ENCODE measurements around the gene USP25.
A peak's percentile ranks its signal among the peaks of the same experiment; 100 is the strongest.
"Not testable (repeated sequence)": the region's sequence is repeated elsewhere in the genome, so short reads cannot be mapped to it uniquely, and the experiment has no call there.

The USP25 gene

GRCh38 chr21:15732290-15732995, 2.7 kb downstream of the USP25 start:
- Histone ChIP-seq H3K27ac (peak overlapping the region; percentile 69; the same call in 1 of the 2 replicates), H3K27me3 (ENCODE audit: insufficient read depth, low read depth) (no peaks in the 10 kb centered on the region), H3K4me2 (peak overlapping the region; percentile 96), H3K79me2 (ENCODE audit: insufficient read depth, low read depth) (peaks cover 69% of the 10 kb centered on the region), H2AFZ (ENCODE audit: low read depth) (no peak overlapping the region), H3K4me3 (IDR thresholded peaks at IDR 0.05; ENCODE audit: insufficient read depth, low read depth, low read length) (no peak overlapping the region), H3K4me1 (ENCODE audit: low read depth, poor library complexity, severe bottlenecking) (peaks cover 32% of the 10 kb centered on the region), H3K9ac (peak overlapping the region; percentile 74; the same call in 1 of the 2 replicates), H3K36me3 (ENCODE audit: insufficient read depth) (no peaks in the 10 kb centered on the region), H4K20me1 (ENCODE audit: insufficient read depth) (peaks cover 5% of the 10 kb centered on the region)
- TF ChIP-seq, protein P1, sequence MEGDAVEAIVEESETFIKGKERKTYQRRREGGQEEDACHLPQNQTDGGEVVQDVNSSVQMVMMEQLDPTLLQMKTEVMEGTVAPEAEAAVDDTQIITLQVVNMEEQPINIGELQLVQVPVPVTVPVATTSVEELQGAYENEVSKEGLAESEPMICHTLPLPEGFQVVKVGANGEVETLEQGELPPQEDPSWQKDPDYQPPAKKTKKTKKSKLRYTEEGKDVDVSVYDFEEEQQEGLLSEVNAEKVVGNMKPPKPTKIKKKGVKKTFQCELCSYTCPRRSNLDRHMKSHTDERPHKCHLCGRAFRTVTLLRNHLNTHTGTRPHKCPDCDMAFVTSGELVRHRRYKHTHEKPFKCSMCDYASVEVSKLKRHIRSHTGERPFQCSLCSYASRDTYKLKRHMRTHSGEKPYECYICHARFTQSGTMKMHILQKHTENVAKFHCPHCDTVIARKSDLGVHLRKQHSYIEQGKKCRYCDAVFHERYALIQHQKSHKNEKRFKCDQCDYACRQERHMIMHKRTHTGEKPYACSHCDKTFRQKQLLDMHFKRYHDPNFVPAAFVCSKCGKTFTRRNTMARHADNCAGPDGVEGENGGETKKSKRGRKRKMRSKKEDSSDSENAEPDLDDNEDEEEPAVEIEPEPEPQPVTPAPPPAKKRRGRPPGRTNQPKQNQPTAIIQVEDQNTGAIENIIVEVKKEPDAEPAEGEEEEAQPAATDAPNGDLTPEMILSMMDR (conservative IDR thresholded peaks at IDR 0.05; ENCODE audit: low read depth, low read length), result no peak

DNA sequence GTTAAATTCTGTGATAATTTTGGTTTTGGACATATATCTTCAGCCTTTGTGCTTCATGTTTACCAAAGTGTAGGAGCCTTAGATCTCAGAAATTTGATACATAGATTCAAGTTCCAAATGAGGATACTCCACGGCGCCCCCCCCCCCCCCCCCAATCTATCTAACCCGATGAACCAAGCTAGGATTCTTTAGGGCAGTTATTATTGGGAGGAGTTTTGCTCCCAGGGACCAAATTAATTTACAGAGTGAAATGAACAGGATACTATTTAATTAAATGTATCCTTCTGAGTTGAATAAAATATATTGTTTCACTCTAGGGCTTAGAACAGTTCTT, 3.2 kb downstream of the USP25 start:
- Histone ChIP-seq H3K4me3 (IDR thresholded peaks at IDR 0.05; ENCODE audit: insufficient read depth, low read depth, low read length) (no peak overlapping the region), H3K27ac (no peak overlapping the region), H3K9ac (no peak overlapping the region), H3K36me3 (ENCODE audit: insufficient read depth) (no peaks in the 10 kb centered on the region), H3K4me2 (peak overlapping the region; percentile 96), H2AFZ (ENCODE audit: low read depth) (no peak overlapping the region), H3K79me2 (ENCODE audit: insufficient read depth, low read depth) (peaks cover 74% of the 10 kb centered on the region), H3K4me1 (ENCODE audit: low read depth, poor library complexity, severe bottlenecking) (peaks cover 32% of the 10 kb centered on the region), H3K27me3 (ENCODE audit: insufficient read depth, low read depth) (no peaks in the 10 kb centered on the region), H4K20me1 (ENCODE audit: insufficient read depth) (peaks cover 5% of the 10 kb centered on the region)
- TF ChIP-seq, protein P1 (conservative IDR thresholded peaks at IDR 0.05; ENCODE audit: low read depth, low read length), result no peak

- Histone ChIP-seq H3K4me2 (no peak overlapping the region), H3K4me1 (ENCODE audit: low read depth, poor library complexity, severe bottlenecking) (peaks cover 36% of the 10 kb centered on the region), H3K4me3 (IDR thresholded peaks at IDR 0.05; ENCODE audit: insufficient read depth, low read depth, low read length) (no peak overlapping the region)
Observed at GRCh38 chr21:15735409-15735808, 5.6 kb downstream of the USP25 start.

DNA sequence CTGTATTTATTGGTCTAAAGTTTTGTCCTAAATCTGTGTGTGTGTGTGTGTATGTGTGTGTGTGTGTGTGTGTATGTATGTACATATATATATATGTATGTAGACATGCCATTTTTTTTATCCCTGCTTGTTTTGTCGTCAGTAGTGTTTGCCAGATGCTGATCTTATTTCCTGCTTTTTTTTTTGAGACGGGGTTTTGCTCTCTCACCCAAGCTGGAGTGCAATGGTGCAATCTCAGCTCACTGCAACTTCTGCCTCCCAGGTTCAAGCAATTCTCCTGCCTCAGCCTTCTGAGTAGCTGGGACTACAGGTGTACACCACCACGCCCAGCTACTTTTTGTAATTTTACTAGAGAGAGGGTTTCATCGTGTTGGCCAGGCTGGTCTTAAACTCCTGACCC, 6.1 kb downstream of the USP25 start:
- H3K9ac ChIP-seq; H3K4me3 ChIP-seq (IDR thresholded peaks at IDR 0.05; ENCODE audit: insufficient read depth, low read depth, low read length); H3K36me3 ChIP-seq (ENCODE audit: insufficient read depth); H3K27me3 ChIP-seq (ENCODE audit: insufficient read depth, low read depth); H3K4me2 ChIP-seq; H4K20me1 ChIP-seq (ENCODE audit: insufficient read depth); H2AFZ ChIP-seq (ENCODE audit: low read depth); H3K27ac ChIP-seq: not testable (repeated sequence)
- peaks cover 98% of the 10 kb centered on the region for H3K79me2 ChIP-seq (ENCODE audit: insufficient read depth, low read depth)
- peaks cover 37% of the 10 kb centered on the region for H3K4me1 ChIP-seq (ENCODE audit: low read depth, poor library complexity, severe bottlenecking)

More at GRCh38 chr21:15735409-15735808, 5.6 kb downstream of the USP25 start:
- TF ChIP-seq, protein P1 (conservative IDR thresholded peaks at IDR 0.05; ENCODE audit: low read depth, low read length), result no peak
- Histone ChIP-seq H3K36me3 (ENCODE audit: insufficient read depth) (no peaks in the 10 kb centered on the region), H3K9ac (no peak overlapping the region), H3K79me2 (ENCODE audit: insufficient read depth, low read depth) (peaks cover 98% of the 10 kb centered on the region), H3K27ac (no peak overlapping the region), H2AFZ (ENCODE audit: low read depth) (no peak overlapping the region), H3K27me3 (ENCODE audit: insufficient read depth, low read depth) (no peaks in the 10 kb centered on the region), H4K20me1 (ENCODE audit: insufficient read depth) (peaks cover 5% of the 10 kb centered on the region)

DNA sequence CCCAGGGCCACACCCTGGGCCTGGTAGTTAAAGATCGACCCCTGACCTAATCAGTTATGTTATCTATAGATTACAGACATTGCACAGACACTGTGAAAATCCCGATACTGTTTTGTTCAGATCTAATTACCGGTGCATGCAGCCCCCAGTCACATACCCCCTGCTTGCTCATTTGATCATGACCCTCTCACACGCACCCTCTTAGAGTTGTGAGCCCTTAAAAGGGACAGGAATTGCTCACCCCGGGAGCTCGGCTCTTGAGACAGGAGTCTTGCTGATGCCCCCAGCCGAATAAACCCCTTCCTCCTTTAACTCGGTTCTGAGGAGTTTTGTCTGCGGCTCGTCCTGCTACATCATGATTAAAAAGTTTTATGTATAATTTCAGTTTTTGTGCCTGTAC, 9.0 kb downstream of the USP25 start:
- Histone ChIP-seq H3K79me2 (ENCODE audit: insufficient read depth, low read depth) (peaks cover 88% of the 10 kb centered on the region), H3K4me1 (ENCODE audit: low read depth, poor library complexity, severe bottlenecking) (peaks cover 30% of the 10 kb centered on the region)
- H3K4me3 ChIP-seq (IDR thresholded peaks at IDR 0.05; ENCODE audit: insufficient read depth, low read depth, low read length); H2AFZ ChIP-seq (ENCODE audit: low read depth); H3K27me3 ChIP-seq (ENCODE audit: insufficient read depth, low read depth); H4K20me1 ChIP-seq (ENCODE audit: insufficient read depth); H3K9ac ChIP-seq; H3K27ac ChIP-seq; H3K4me2 ChIP-seq; H3K36me3 ChIP-seq (ENCODE audit: insufficient read depth): not testable (repeated sequence)
